Right lobe of liver (tissue), 4 donors: ENCODE measurements around the gene DYRK1A.

Source experiments
- CTCF ChIP-seq, 4 donors: fragments of 200-600 bp in 3 of 4; fragments of 450-650 bp in 1 of 4; IDR thresholded peaks; one replicate each; pipeline versions ENCODE4 v1.5.1 to v1.8.0; 2016 to 2022; ENCODE audit warnings: antibody characterized with exemption in 4 of 4, mild to moderate bottlenecking in 2 of 4
- POLR2A ChIP-seq: fragments of 450-650 bp; IDR thresholded peaks from one replicate; pipeline ENCODE4 v1.6.1; 2017; ENCODE audit warnings: antibody characterized with exemption, mild to moderate bottlenecking
- donor health status: DM: no; HTN: no; CAD: no.
- donor health status: DM: no; HTN: no; CAD: no.
- donor health status: DM: no; HTN: yes; CAD: no.

DNA sequence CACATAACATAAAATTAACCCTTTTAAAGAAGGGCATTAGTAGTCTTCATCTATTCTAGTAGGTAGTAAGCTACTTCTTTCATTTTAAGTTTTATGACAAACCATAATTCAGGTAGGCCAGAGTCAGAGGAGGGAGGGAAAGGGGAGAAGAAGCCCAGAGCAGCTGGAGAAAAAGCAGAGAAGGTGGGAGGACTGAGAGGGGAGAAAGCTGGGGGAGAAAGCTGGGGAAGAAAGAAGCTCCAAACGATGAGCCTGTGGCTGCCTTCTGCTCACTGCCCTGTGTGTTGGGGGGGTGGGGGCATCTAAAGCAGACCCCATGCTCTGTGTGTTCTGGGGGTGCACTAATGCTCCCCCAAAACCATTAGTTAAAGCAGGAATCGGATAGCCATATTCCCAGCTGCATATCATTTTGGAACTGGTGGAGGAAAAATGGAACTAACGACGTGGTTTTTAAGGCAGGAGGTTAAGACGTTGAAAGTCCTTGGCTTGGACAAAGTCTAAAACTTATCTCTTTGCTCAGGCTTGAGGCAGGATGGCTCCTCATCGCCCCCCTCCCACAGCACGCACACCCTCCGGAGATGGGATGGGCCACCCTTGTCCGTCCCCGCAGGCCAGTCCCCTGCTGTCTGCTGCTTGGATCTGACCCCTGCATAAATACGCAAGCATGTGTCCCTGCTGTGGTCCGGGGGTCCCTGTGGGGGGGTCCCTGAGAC lies 184.2 kb downstream of the DYRK1A start:
- TF ChIP-seq CTCF (IDR thresholded peaks at IDR 0.05) = no peak
- no peak for TF ChIP-seq POLR2A
